Immature natural killer cell (primary cell): ENCODE data around the gene GJD3. TPM values are rescaled to one million over a fixed set of nuclear protein-coding genes. Genes with fewer than 3 reads are reported as not detected.

Experiments used
- DNase-seq, 3 donors: peaks; one replicate each; pipeline ENCODE4 v3.0.0; 2022; ENCODE audit warnings: mixed read lengths in 1 of 3
- H3K27ac Mint-ChIP-seq, 6 donors: one replicate each; pipeline ENCODE4 v1.8.0; 2020; ENCODE audit warnings: mixed read lengths in 6 of 6, mild to moderate bottlenecking in 5 of 6, inconsistent platforms in 4 of 6, moderate library complexity in 3 of 6
- H3K27me3 Mint-ChIP-seq, 3 donors: one replicate each; pipeline ENCODE4 v1.8.0; 2020 to 2021; ENCODE audit warnings: low read depth in 3 of 3, mild to moderate bottlenecking in 3 of 3, mixed read lengths in 3 of 3, moderate library complexity in 3 of 3, inconsistent platforms in 1 of 3
- H3K36me3 Mint-ChIP-seq, 3 donors: one replicate each; pipeline ENCODE4 v1.8.0; 2020; ENCODE audit warnings: mixed read lengths in 3 of 3, inconsistent platforms in 2 of 3, mild to moderate bottlenecking in 2 of 3
- H3K4me1 Mint-ChIP-seq, 2 donors: one replicate each; pipeline ENCODE4 v1.8.0; 2020; ENCODE audit warnings: inconsistent platforms in 2 of 2, mild to moderate bottlenecking in 2 of 2, mixed read lengths in 2 of 2, moderate library complexity in 1 of 2
- H3K4me3 Mint-ChIP-seq, 5 donors: one replicate each; pipeline ENCODE4 v1.8.0; 2020; ENCODE audit warnings: mild to moderate bottlenecking in 5 of 5, mixed read lengths in 5 of 5, inconsistent platforms in 3 of 5, moderate library complexity in 3 of 5
- H3K9me3 Mint-ChIP-seq, 6 donors: one replicate each; pipeline ENCODE4 v1.8.0; 2020; ENCODE audit warnings: mild to moderate bottlenecking in 6 of 6, mixed read lengths in 6 of 6, inconsistent platforms in 4 of 6, moderate library complexity in 3 of 6
- polyA plus RNA-seq, 3 donors: library from polyadenylated mRNA; unstranded; fragments of 300-500 nt; fragmentation: Illumina TruSeq; gene quantifications; one replicate each; pipeline ENCODE4 v1.2.3, GENCODE V29; 2021

The GJD3 gene
- polyA plus RNA-seq, 3 donors from 2014 or later = 0.40 to 0.68 TPM; not detected in 1

DNA sequence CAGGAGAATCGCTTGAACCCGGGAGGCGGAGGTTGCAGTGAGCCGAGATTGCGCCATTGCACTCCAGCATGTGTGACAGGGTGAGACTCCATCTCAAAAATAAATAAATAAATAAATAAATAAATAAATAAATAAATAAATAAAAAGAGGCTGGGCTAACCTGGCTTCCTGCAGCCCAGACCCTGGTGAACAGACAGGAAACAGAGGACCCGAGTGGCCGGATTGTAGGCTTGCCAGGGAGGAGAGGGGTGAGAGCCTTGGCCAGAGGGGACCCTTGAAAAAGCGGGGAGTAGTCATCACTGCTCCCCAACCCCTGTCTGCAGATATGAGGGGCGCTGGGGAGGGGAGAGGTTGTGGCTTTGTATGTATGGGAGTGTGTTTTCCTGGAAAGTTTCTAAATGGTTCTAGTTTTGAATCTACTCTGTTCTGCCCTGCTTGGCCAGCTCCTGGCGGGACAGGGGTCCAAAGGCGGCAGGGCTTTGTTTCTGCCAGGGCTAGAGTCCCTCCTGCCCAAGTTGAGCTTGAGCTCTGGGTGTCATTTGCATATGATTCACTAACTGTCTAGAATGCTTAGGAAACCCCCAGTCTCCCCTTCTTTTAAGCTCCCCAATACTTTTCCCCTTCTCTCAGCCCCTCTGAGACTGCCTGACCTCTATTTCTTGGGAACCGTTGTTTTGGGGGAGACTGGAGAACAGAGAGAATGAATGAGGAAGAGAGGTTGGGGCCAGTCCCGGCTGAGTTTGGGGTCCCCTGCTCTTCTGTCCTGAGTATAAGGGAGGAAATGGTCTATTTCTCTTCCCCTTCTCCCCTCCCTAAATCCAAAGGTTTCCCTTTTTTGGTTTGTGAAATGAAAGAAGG, 39.2 kb downstream of the GJD3 start:
- peaks cover 3 to 4% (median 3%) of the 10 kb centered on the region in 3 donors for H3K36me3 Mint-ChIP-seq
- peak overlapping the region; percentile 92 to 100 (median 100) for H3K27ac Mint-ChIP-seq
- peaks cover 29 to 32% (median 30%) of the 10 kb centered on the region in 3 donors for H3K27me3 Mint-ChIP-seq
- DNase-seq = no peak
- peaks cover 89% of the 10 kb centered on the region in 2 donors for H3K4me1 Mint-ChIP-seq
- peak overlapping the region in 3 of 5 donors; percentile 74 to 88 (median 82) for H3K4me3 Mint-ChIP-seq
- peaks cover 0 to 4% (median 2%) of the 10 kb centered on the region in 6 donors for H3K9me3 Mint-ChIP-seq

DNA sequence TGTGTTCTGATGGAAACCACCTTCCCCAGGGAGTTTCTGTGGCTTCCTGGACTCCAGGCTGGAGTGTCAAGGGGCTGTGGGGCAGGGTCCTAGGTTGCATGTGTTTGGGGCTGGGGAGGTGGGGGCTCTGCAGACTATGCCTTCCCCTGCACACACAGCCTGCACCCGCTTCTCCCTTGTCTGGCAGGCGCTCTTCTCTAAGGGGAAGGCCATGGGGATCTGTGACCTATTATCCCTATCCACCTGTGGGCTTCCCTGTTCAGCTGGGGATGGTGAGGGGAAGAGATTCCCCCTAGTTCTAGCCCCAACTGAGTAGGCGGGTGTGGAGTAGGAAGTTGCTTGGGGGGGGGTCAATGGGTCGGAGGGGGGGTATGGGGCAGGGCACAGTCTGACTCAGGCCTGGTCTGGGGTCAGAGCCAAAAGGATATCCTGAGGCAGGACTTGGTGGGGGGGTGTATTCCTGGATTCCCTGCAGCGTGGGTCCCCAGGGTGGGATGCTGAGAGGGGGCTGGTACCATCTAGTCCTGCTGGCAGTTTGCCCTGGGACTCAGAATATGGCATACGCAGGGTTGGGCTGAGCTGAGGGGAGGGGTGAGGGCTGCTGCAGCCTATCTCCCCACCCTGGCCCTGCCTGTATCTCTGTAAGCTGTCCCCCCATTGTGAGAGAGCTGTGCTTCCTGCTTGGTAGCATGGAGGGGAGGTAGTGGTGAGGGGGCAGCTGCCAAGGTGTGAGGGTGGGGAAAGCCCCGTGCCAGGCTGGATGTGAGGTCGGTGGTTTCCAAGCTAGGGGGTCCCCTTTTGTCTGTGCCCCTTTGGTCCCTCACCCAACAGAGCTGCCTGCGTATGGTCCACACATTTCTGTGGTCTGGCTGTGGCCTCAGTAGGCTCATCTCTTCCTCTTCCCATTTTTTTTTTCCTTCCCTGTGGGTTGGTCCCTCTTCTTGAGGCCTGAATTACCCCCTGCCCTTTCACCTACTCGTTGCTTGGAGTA, 40.9 kb downstream of the GJD3 start:
- H3K36me3 Mint-ChIP-seq = peaks cover 0 to 4% (median 3%) of the 10 kb centered on the region in 3 donors

DNA sequence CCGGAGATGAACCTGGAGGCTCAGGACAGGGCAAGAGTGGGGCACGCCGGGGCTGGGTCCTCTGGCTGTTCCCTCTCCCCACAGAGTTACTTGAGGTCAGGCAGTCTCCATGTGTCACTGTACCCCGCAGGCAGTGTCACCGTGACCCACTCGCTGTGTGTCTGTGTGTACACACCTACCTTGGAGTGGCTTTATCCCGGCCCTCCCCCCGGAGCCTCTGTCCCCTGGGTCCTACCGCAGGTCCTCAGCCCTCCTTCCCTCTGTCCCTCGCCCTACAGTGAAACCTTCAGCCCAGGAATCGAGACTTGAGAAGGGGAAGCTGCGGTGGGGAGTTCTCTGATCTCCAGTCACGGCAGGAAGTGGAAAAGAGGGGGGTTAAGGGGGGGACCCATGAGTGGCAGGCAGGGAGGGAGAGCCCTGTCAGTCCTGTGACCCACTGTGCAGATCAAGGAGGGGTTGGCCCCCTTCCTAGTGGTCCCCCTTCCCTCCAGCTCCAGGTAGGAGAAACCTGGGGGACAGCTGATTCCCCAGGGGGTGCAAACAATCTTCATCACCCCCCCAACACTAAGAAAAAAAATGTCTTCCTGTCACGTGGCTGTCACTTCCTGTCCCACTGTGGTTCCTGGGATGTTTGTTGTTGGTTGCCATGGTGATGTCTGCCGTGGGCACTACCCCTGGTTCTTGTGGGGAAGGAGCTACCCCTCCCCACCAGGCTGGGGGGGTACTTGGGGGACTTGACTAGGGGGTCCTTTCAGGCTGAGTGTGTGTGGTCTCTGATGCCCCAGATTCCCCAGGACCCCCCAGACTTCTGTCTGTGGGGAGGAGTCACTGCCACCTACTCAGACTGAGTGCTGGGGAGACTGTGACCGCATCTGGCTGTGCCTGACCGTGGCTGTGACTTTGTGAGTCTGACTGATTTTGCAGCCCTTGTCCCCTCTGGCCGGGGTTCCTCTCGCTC, 41.9 kb downstream of the GJD3 start:
- peaks cover 42 to 46% (median 44%) of the 10 kb centered on the region in 3 donors for H3K27me3 Mint-ChIP-seq

More for the DNA sequence above, 40.9 kb downstream of the GJD3 start:
- Mint-ChIP-seq H3K4me3 (peak overlapping the region; percentile 86 to 94 (median 91)), H3K9me3 (peaks cover 0 to 4% (median 2%) of the 10 kb centered on the region in 6 donors), H3K4me1 (peaks cover 95% of the 10 kb centered on the region in 2 donors), H3K27ac (peak overlapping the region; percentile 99 to 100 (median 100)), H3K27me3 (peaks cover 36 to 42% (median 40%) of the 10 kb centered on the region in 3 donors)
- peak; percentile 80 to 86 (median 81) for DNase-seq

DNA sequence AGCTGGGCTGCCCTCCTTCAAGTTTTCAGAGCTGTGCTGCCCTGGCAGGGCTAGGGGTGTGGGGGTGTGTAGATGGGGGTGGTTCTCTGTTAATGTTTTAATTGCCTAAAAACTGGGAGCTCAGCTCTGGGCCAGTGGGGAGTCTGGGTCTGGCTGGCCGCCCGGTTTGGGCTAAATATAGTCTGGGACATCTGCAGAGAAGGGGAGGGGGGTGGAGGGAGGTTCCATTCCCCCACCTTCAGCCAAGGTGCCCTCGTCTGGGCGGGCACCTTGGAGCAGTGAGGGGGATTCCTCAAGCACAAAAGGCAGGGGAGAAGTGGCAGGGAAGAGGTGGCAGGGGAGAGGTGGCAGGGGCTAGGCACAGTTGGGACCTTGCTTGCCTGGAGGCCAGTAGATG, 42.6 kb downstream of the GJD3 start:
- peak overlapping the region; percentile 99 to 100 (median 100) for H3K27ac Mint-ChIP-seq
- H3K4me3 Mint-ChIP-seq = peak overlapping the region; percentile 86 to 94 (median 91)
- peaks cover 0 to 4% (median 2%) of the 10 kb centered on the region in 6 donors for H3K9me3 Mint-ChIP-seq
- peaks cover 92 to 94% of the 10 kb centered on the region in 2 donors for H3K4me1 Mint-ChIP-seq
- peaks cover 0 to 4% (median 0%) of the 10 kb centered on the region in 3 donors for H3K36me3 Mint-ChIP-seq
- H3K27me3 Mint-ChIP-seq = peaks cover 43 to 48% (median 46%) of the 10 kb centered on the region in 3 donors
- DNase-seq = no peak

More for the DNA sequence above, 41.9 kb downstream of the GJD3 start:
- H3K4me1 Mint-ChIP-seq = peaks cover 93 to 94% of the 10 kb centered on the region in 2 donors
- peak; percentile 99 for DNase-seq
- peaks cover 0 to 4% (median 0%) of the 10 kb centered on the region in 3 donors for H3K36me3 Mint-ChIP-seq
- H3K4me3 Mint-ChIP-seq = peak overlapping the region; percentile 86 to 94 (median 91)
- H3K9me3 Mint-ChIP-seq = peaks cover 0 to 4% (median 2%) of the 10 kb centered on the region in 6 donors
- peak overlapping the region; percentile 99 to 100 (median 100) for H3K27ac Mint-ChIP-seq

DNA sequence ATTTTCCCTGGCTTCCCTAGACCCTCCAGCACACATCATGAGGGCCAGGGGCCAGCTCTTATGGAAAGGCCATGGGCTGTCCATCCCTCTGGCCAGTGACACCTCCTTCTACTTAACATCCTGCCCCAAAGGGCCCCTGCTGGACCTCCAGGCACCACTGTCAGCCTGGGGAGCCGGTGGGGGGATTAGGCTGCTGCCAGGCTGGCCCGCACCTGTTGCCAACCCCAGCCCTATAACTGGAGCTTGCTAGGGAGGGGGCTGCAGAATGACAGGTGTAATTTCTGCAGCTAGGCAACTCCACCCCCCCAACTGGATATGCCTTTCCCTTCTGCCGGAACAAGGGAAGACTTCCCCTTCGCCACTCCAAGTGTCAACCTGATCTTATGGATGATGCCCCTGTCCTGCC, 43.0 kb downstream of the GJD3 start:
- peaks cover 43 to 48% (median 46%) of the 10 kb centered on the region in 3 donors for H3K27me3 Mint-ChIP-seq
- H3K36me3 Mint-ChIP-seq = peaks cover 0 to 4% (median 0%) of the 10 kb centered on the region in 3 donors
- peaks cover 0 to 4% (median 2%) of the 10 kb centered on the region in 6 donors for H3K9me3 Mint-ChIP-seq
- peak overlapping the region; percentile 99 to 100 (median 100) for H3K27ac Mint-ChIP-seq
- peak overlapping the region; percentile 86 to 94 (median 91) for H3K4me3 Mint-ChIP-seq
- peaks cover 88 to 90% of the 10 kb centered on the region in 2 donors for H3K4me1 Mint-ChIP-seq
- DNase-seq = peak in 1 of 3 donors; percentile 15

DNA sequence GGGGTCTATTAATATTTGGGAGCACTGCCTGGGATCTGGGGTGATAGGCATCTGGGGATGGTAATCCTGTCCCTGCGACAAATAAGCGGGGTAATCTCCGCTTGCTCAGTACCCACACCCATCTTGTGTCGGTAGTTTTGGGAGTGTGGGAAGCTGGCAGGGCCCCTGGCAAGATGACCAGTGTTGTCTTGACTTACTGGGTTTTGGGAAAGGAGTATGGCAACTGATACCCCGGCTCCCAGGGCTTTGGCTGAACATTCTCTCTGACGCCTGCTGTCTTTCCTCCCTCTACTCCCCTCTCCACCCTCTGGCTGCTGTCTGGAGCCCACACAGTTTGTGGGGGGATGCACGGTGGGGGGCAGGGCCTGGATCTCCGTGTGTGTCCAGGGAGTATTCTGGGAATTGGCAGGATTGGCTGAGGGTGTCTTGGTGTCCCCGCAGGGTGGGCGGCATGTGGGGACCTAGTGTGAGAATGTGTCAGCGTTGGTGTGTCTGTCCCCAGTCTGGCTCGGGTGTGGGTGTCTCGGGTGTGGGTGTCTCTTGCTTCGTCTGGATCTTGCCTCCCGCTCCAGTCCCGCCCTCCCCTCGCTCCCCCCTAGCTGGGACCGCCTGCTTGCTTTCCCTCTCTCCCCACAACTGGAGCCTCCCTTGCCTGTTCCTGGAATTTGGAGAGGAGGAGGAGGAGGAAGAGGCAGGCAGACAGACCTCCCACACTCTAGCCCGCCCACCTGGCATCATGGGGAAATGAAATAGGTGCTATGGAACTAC, 43.6 kb downstream of the GJD3 start:
- Mint-ChIP-seq H3K4me3 (peak overlapping the region; percentile 86 to 94 (median 91)), H3K9me3 (peaks cover 0 to 4% (median 2%) of the 10 kb centered on the region in 6 donors), H3K27me3 (peaks cover 41 to 48% (median 43%) of the 10 kb centered on the region in 3 donors), H3K27ac (peak overlapping the region; percentile 99 to 100 (median 100)), H3K4me1 (peaks cover 88 to 90% of the 10 kb centered on the region in 2 donors), H3K36me3 (peaks cover 0 to 4% (median 0%) of the 10 kb centered on the region in 3 donors)
- peak; percentile 63 to 70 (median 65) for DNase-seq

DNA sequence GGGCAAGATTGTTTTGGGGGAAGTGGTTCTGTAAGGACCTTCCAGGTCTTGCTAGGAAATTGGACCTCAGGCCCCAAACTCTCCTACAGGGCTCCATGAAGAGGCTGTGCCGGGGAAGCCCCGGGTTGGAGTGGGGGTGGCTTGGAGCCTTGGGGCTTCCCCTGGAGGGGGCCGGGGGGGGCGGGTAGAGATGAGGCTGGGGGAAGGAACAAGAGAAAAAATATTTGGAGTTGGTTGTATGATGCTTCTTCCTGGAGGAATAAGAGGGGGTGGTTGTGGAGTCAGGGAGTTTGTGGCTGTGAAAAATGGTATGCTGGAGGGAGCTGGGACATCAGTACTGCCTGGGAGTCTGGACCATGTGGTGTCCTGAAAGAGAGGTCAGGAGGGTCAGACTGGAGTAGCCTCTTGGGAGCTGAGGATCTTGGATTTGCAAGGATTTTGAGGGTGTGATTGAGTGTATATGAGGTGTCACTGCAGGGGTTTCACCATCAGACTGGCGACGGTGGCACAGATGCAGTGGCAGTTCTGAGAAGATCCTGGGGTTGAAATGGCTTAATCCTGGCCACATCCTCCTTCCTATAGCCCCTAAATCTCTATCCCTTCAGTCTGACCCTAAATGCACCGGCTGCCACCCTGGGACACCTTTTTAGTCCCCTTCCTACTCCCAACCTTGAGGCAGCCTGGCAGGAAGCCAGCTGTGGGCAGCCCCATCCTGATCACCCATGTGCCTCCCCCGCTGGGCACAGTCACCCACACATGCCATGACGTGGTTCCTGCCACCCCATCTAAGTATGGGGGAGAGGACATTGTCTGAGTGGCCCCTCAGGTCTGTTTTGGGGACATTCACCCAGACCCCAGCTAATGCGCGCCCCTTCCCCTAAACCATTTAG, 44.6 kb downstream of the GJD3 start:
- Mint-ChIP-seq H3K9me3 (peaks cover 0 to 4% (median 2%) of the 10 kb centered on the region in 6 donors), H3K36me3 (peaks cover 0 to 4% (median 0%) of the 10 kb centered on the region in 3 donors), H3K4me1 (peaks cover 85 to 93% of the 10 kb centered on the region in 2 donors), H3K4me3 (peak overlapping the region; percentile 91 to 95 (median 93)), H3K27me3 (peaks cover 37 to 48% (median 43%) of the 10 kb centered on the region in 3 donors), H3K27ac (peak overlapping the region; percentile 99 to 100 (median 100))
- peak; percentile 75 to 81 (median 77) for DNase-seq

DNA sequence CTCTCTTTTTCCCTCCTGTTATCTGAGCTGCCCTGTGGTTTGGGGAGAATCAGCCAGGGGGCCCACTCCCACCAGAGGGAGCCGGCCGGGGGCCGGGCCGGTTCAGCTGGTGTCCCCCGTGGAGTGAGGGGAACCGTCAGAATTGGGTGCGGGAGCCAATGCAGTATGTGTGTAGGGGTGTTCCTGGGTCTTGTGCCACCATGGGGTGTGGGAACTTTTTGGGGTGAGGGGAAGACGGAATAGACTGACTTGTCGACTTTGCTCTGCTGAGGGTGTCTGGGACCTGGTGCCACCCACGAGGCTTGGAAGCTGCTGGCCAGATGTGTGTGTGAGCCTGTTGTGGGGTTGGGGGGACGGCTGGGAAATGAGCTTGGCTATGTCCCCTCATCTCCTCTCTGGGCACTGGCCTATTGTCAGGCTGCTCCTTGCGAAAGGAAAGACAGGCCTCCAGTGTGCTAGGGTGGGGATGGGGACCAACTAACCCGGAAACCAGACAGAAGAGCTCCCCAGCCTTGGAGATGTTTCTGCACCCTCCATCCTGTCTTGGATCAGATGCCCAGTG, 45.6 kb downstream of the GJD3 start:
- Mint-ChIP-seq H3K4me1 (peaks cover 83 to 94% of the 10 kb centered on the region in 2 donors), H3K27me3 (peaks cover 37 to 47% (median 41%) of the 10 kb centered on the region in 3 donors), H3K36me3 (peaks cover 0 to 4% (median 0%) of the 10 kb centered on the region in 3 donors), H3K27ac (peak overlapping the region; percentile 87 to 100 (median 100)), H3K4me3 (peak overlapping the region; percentile 91 to 95 (median 93)), H3K9me3 (peaks cover 0 to 4% (median 2%) of the 10 kb centered on the region in 6 donors)
- DNase-seq = peak in 1 of 3 donors; percentile 18

DNA sequence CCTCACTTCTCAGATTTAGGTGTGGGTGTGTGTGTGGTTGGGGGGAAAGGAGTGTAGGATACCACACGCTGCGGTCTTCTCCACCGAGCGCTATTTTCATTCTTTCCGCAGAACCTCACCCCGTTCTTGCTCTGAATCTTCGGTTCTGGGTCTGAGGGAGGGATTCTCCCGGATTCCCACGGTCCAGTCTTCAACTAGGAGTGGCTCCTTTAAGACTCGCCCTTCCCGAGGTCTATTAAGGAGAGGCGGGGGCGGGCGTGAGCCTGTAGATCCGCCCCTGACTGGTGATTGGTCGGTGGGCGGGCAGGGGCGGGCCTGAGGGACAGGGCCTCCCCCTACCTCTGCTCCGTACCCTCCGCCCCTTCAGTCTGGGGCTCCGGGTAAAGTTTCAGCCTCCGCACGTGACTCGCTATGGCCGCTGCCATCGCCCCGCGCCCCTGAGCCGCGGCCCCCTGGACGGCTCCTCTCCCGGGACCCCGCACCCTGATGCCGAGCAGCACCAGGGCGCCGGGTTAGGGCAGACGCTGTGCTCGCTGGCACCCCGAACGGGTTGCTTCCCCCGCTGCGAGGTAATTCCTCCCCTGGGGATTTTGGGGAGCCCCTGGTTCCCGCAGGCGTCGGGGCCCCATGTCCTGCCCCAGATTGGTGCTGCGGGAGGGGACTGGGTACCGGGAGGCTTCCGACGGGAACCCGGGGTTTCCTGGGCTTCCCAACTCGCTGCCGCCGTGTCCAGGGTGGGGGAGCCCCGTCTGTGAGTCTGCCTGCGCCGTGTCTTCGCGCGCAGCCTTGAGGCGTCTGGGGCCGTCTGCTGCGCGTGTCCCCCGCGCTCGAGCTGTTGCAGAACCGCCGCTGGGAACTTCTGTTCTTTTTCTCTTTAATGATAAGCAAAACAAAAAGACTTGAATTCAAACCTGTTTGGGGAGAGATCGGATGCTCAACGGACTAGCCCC, 46.4 kb downstream of the GJD3 start:
- H3K4me3 Mint-ChIP-seq = peak overlapping the region; percentile 91 to 95 (median 93)
- H3K27me3 Mint-ChIP-seq = peaks cover 32 to 41% (median 34%) of the 10 kb centered on the region in 3 donors
- peaks cover 0 to 4% (median 2%) of the 10 kb centered on the region in 6 donors for H3K9me3 Mint-ChIP-seq
- H3K4me1 Mint-ChIP-seq = peaks cover 82 to 94% of the 10 kb centered on the region in 2 donors
- peak overlapping the region; percentile 92 to 100 (median 100) for H3K27ac Mint-ChIP-seq
- DNase-seq = peak; percentile 89 to 91 (median 90)
- peaks cover 0 to 4% (median 0%) of the 10 kb centered on the region in 3 donors for H3K36me3 Mint-ChIP-seq
